AG09309 (cell line): Measurements from ENCODE around the gene SCN8A.

ENCODE experiments used
- DNase-seq: peaks from one replicate; pipeline ENCODE4 v3.0.0-alpha.2; 2010; ENCODE audit warnings: low read depth
- H3K4me3 ChIP-seq: 2 replicates; pipeline ENCODE4 v1.5.1; 2011; ENCODE audit warnings: mild to moderate bottlenecking, low read depth, low read length, moderate library complexity; ENCODE audit not compliant: control insufficient read depth
- CTCF ChIP-seq: IDR thresholded peaks from 2 replicates; pipeline ENCODE4 v1.5.1; 2011; ENCODE audit warnings: mild to moderate bottlenecking, low read depth, low read length, inconsistent platforms; ENCODE audit not compliant: insufficient read depth, control insufficient read depth; ENCODE audit errors: missing control alignments

Gene SCN8A

GRCh38 chr12:51846271-51846691, 255.2 kb downstream of the SCN8A start:
- H3K4me3 ChIP-seq, result no peak overlapping the region
- no peak for DNase-seq
- no peak for TF ChIP-seq CTCF

GRCh38 chr12:51846911-51847642, 256.0 kb downstream of the SCN8A start:
- DNase-seq, result no peak
- TF ChIP-seq CTCF, result no peak
- peak overlapping the region; percentile 49 for H3K4me3 ChIP-seq

- DNase-seq, result no peak
- TF ChIP-seq CTCF, result no peak
- H3K4me3 ChIP-seq, result peak overlapping the region; percentile 38
Observed at GRCh38 chr12:51847643-51848325, 256.8 kb downstream of the SCN8A start.

- DNase-seq, result no peak
- no peak for TF ChIP-seq CTCF
- peak within 1 kb of the TSS; percentile 38 for H3K4me3 ChIP-seq
Observed at GRCh38 chr12:51848326-51848727, 257.3 kb downstream of the SCN8A start, which contains the start of gene FIGNL2. Gene FIGNL2 (minus strand): TSS chr12:51848718. CDS start chr12:51822413, 26,305 bp downstream.

- TF ChIP-seq CTCF, result no peak
- no peak for DNase-seq
- no peak overlapping the region for H3K4me3 ChIP-seq
Observed at GRCh38 chr12:51848841-51849735, 258.1 kb downstream of the SCN8A start.
